Measurements from ENCODE around the gene POLRMT.

GRCh38 chr19:658059-658839, 24.9 kb upstream of the POLRMT start:
- no peak for TF ChIP-seq CTCF (IDR thresholded peaks at IDR 0.05)
- no peak for TF ChIP-seq EZH2phosphoT487 (IDR thresholded peaks at IDR 0.05)
- no peak for TF ChIP-seq EZH2 (IDR thresholded peaks at IDR 0.05)

All from neural progenitor cell (in vitro differentiated cells).